Measurements from ENCODE around the gene HOXB9. TPM values are rescaled to one million over a fixed set of nuclear protein-coding genes. Genes with fewer than 3 reads are reported as not detected.
A peak's percentile ranks its signal among the peaks of the same experiment; 100 is the strongest.

Gene HOXB9
- not detected in 2 replicates for total RNA-seq (ENCODE audit: low replicate concordance)

DNA sequence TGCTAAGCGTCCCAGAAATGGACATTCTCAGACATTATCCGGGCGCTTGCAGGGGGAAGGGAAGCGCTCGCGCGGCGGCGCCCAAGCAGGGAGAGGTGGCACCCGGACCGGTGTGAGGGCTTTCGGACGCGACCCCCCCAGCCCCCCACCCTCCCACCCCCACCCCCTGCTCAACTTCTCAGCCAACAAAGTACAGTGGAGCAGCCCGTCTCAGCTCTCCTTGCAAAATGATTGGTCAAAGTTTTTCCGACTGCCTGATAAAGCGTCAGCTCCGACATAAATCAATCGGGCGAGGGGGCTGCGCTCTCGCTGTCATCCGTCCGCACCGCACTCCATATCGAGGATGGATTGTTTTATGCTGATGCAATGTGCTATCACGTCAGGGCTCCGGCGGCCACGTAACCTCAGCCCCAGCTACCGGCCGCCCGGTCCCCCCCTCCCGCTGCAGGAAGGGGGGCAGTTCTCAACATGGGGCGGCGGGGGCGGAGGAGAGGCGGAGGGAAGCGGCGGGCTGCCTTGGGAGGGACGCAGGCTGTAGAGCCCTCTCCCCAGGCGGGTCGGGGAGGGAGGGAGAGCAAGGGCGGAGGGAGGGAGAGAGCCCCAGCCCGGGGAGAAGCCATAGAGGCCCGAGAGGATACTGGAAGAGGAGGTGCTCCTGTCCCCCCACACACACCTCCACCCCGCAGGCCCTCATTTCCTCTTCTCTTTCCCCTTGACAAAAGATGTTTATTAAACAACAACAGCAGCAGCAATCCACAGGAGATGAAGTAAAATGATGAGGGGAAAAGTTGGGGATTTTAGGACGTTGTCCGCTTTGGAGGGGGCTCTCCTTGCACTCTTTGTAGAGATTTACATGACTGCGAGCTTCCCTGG is at the start of gene HOXB9:
Gene HOXB9, minus strand, starts transcription at position 114 of the 873 bp plus-strand sequence. Its CDS starts 89 bp downstream, at position 25.
- peak within 1 kb of the TSS; percentile 31 for H3K4me3 ChIP-seq (ENCODE audit: low read depth, low read length)
- TF ChIP-seq, protein P1, sequence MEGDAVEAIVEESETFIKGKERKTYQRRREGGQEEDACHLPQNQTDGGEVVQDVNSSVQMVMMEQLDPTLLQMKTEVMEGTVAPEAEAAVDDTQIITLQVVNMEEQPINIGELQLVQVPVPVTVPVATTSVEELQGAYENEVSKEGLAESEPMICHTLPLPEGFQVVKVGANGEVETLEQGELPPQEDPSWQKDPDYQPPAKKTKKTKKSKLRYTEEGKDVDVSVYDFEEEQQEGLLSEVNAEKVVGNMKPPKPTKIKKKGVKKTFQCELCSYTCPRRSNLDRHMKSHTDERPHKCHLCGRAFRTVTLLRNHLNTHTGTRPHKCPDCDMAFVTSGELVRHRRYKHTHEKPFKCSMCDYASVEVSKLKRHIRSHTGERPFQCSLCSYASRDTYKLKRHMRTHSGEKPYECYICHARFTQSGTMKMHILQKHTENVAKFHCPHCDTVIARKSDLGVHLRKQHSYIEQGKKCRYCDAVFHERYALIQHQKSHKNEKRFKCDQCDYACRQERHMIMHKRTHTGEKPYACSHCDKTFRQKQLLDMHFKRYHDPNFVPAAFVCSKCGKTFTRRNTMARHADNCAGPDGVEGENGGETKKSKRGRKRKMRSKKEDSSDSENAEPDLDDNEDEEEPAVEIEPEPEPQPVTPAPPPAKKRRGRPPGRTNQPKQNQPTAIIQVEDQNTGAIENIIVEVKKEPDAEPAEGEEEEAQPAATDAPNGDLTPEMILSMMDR (IDR thresholded peaks at IDR 0.05; ENCODE audit: insufficient read depth, low read length), result no peak

DNA sequence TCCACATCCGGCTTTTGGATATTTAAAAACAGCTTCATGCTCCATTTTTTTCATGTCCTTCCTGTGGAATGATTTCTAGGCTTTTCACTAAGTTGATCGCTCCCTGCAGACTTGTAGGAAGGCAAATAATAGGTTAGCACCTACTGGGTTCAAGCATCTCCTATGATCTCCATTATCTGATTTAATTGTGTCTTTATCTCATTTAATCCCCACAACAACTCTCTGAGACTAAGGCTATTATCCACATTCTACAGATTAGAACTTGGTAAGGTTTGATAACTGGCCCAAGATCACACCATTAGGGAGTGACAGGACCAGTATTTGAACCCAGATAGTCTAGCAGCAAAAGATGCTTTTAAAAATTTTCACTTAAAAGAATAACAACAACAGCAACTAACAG is 46.2 kb upstream of the HOXB9 start:
- TF ChIP-seq, protein P1 (IDR thresholded peaks at IDR 0.05; ENCODE audit: insufficient read depth, low read length), result no peak
- DNase-seq (ENCODE audit: low read depth), result no peak
- no peak overlapping the region for H3K4me3 ChIP-seq (ENCODE audit: low read depth, low read length)

More for the DNA sequence above, at the start of gene HOXB9:
- DNase-seq (ENCODE audit: low read depth), result no peak

DNA sequence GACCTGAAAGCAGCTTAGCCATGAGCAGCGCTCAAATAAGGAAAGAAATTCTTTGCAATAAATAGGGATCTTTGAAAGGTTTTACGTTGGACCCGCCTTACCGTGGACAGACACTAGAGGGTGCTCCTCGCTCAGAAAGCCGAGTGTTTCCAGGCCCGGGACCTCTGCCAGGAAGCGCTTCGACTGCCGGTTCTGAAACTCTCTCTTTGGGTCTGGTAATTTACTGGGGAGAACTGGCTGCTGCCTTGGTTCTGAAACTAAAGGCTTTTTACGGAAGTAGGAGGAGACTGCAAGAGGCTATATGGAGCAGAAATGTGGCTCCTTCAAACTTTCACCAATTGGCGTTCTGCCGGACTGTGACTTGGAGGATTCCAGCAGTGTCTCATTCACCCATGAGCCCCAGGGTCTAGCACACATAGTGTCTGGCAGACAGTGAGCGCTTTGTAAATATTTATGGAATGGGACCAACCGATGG is 45.6 kb upstream of the HOXB9 start:
- H3K4me3 ChIP-seq (ENCODE audit: low read depth, low read length), result peak overlapping the region; percentile 60
- TF ChIP-seq, protein P1 (IDR thresholded peaks at IDR 0.05; ENCODE audit: insufficient read depth, low read length), result peak; percentile 91
- DNase-seq (ENCODE audit: low read depth), result peak; percentile 83

DNA sequence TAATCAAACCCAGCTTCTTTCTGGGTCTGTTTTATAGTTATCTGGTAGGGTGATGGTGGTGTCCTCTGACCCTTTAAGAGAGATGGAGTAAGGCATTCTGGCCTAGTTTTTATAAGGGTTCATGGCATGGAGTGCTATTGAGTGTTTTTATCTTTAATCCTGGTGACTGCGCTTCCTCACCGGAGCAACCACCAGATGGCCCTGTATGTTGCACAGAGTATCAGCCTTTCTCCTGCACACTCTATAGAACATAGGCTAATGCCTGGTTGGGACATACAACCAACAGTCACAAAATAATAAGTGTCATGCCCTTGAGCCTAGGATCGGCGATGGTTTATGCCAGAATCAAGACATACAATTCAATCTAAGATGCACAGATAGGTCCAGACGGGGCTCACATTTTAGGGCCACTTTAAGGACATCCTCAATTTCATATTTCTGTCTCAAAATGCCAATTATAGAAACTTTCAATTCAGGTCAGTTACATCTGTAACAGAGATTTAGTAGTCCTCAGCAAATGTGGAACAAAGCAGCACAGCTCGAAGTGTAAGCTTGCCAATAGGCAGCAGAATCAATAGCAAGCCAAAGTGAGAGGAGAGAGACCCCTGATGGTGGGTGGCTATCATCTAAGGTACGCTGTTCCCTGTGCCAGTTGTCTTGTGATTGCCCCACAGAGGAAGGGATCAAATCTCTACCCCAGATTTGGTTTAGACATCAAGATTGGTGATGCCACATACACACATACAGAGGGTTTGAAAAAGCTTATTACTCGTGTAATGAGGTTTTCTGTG is 37.2 kb upstream of the HOXB9 start:
- DNase-seq (ENCODE audit: low read depth), result no peak
- TF ChIP-seq, protein P1 (IDR thresholded peaks at IDR 0.05; ENCODE audit: insufficient read depth, low read length), result no peak
- no peak overlapping the region for H3K4me3 ChIP-seq (ENCODE audit: low read depth, low read length)

DNA sequence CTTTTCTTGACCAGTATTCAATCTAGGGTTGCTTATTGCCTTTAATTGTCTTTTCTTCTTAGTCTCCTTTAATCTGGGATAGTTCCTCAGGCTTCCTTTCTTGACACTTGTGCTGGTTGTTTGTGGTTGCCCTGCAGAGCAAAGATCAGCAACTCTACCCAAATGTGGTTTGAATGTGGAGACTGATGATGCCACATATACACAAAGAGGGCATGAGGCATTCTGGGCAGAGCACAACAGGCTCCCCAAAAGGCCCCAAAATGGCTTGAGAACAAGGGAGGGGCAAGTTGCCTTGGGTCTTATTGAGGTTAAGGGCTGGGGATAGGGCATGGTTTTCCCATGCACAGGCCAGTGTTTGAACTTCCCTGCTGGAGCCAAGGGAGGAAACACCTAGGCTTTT is 29.8 kb upstream of the HOXB9 start:
- DNase-seq (ENCODE audit: low read depth), result no peak
- TF ChIP-seq, protein P1 (IDR thresholded peaks at IDR 0.05; ENCODE audit: insufficient read depth, low read length), result no peak
- H3K4me3 ChIP-seq (ENCODE audit: low read depth, low read length), result no peak overlapping the region

DNA sequence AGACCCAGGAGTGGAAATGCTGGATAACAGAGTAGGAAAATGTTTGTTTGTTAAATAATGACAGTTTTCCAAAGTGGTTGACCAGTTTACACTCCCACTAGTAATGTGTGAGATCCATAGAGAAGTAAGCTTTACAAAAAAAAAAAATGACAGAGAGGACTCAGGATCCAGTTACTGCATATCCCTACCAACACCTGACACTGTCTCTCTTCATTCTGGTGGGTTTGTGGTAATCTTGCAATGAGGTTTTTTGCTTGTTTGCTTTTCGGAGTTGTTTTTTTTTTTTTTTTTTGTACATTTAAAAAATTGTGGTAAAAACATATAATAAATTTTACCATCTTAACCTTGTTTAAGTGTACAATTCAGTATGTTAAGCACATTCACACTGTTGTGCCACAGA is 23.6 kb upstream of the HOXB9 start:
- TF ChIP-seq, protein P1 (IDR thresholded peaks at IDR 0.05; ENCODE audit: insufficient read depth, low read length), result no peak
- no peak overlapping the region for H3K4me3 ChIP-seq (ENCODE audit: low read depth, low read length)
- DNase-seq (ENCODE audit: low read depth), result no peak

All from fibroblast of the aortic adventitia (primary cell).